ENCODE measurements around the gene ZNF225.
"Not testable (repeated sequence)": the region's sequence is repeated elsewhere in the genome, so short reads cannot be mapped to it uniquely, and the experiment has no call there.

ZNF225 gene

DNA sequence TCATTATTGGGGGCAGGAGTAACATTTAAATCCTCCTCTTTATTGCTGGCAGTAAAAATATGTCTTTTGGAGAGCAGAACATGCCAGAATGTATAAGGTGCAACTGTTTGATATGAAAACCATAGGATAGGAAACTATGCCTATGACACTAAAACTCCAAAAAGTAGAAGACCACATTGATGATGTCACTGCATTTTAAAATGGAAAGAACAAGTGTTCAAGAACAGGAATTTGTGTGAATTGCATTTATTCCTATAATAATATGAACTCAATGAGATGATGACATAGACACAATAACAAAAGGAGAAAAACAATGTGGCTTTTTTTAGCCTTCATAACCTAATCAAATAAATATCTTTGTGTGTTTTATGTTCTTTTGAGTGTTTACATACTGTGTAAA lies 3.7 kb upstream of the ZNF225 start:
- H3K36me3 ChIP-seq (ENCODE audit: insufficient read depth, low read length) = peaks cover 40% of the 10 kb centered on the region
- H3K4me1 ChIP-seq (ENCODE audit: control insufficient read depth, insufficient read depth, low read length, unreplicated experiment) = no peaks in the 10 kb centered on the region
- no peaks in the 10 kb centered on the region for H3K27me3 ChIP-seq (ENCODE audit: insufficient read depth, low read length)
- H3K4me3 ChIP-seq (ENCODE audit: low read depth, low read length) = no peak overlapping the region
- no peak overlapping the region for H2AFZ ChIP-seq (ENCODE audit: low read length, unreplicated experiment)
- H3K27ac ChIP-seq (ENCODE audit: low read depth, low read length) = no peak overlapping the region
- peaks cover 7% of the 10 kb centered on the region for H3K79me2 ChIP-seq (ENCODE audit: control insufficient read depth, insufficient read depth, low read length, unreplicated experiment)

DNA sequence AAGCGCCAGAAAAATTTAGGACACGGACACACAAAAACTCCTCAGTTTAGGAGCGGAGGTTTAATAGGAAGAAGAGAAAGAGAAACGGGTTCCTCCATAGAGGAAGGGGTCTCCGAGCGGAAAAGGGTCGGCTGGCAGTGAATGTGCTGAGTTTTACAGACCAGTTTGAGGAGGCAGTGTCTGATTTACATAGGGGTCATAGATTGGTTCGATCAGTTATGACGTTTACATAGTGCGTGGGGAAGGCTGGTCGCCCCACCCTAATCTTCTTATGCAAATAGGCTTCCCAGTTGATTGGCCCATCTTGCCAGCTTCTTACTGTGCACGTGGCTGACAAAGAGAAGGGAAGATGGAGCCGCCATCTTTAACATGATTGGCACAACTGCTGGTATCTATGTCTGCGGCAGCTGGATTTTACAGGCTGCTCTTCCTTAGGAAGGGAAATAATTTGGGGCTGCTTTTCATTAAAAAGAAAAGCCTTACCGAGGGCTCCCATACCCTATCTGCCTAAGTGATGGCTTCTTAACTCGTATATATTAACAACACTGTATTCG lies 1.2 kb upstream of the ZNF225 start:
- H3K36me3 ChIP-seq (ENCODE audit: insufficient read depth, low read length) = peaks cover 28% of the 10 kb centered on the region
- no peaks in the 10 kb centered on the region for H3K27me3 ChIP-seq (ENCODE audit: insufficient read depth, low read length)
- H2AFZ ChIP-seq (ENCODE audit: low read length, unreplicated experiment) = peak overlapping the region; percentile 75
- peak overlapping the region; percentile 100 for H3K4me3 ChIP-seq (ENCODE audit: low read depth, low read length)
- H3K27ac ChIP-seq (ENCODE audit: low read depth, low read length) = peak overlapping the region; percentile 64
- H3K4me1 ChIP-seq (ENCODE audit: control insufficient read depth, insufficient read depth, low read length, unreplicated experiment) = no peaks in the 10 kb centered on the region
- H3K79me2 ChIP-seq (ENCODE audit: control insufficient read depth, insufficient read depth, low read length, unreplicated experiment) = peaks cover 10% of the 10 kb centered on the region

DNA sequence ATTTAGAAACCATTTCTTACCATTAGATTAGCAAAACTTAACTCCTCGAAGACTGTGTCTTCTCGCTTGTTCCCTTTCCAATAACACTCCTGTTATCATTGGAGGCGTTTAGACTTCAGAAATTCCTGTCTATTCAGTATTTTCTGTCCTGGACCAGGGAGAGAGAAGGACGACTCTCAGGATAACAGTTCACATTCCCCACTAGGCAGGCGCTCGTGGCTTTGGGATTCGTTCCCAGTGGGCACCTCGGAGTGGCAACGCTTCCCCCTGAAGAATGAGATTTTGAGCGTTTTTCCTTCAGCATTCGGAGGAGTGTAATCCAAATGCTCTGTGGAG lies 429 bp upstream of the ZNF225 start:
- Histone ChIP-seq H3K36me3 (ENCODE audit: insufficient read depth, low read length) (peaks cover 25% of the 10 kb centered on the region), H2AFZ (ENCODE audit: low read length, unreplicated experiment) (peak overlapping the region; percentile 69), H3K27me3 (ENCODE audit: insufficient read depth, low read length) (no peaks in the 10 kb centered on the region), H3K4me1 (ENCODE audit: control insufficient read depth, insufficient read depth, low read length, unreplicated experiment) (no peaks in the 10 kb centered on the region), H3K4me3 (ENCODE audit: low read depth, low read length) (peak overlapping the region; percentile 100), H3K79me2 (ENCODE audit: control insufficient read depth, insufficient read depth, low read length, unreplicated experiment) (peaks cover 10% of the 10 kb centered on the region), H3K27ac (ENCODE audit: low read depth, low read length) (peak overlapping the region; percentile 64)

DNA sequence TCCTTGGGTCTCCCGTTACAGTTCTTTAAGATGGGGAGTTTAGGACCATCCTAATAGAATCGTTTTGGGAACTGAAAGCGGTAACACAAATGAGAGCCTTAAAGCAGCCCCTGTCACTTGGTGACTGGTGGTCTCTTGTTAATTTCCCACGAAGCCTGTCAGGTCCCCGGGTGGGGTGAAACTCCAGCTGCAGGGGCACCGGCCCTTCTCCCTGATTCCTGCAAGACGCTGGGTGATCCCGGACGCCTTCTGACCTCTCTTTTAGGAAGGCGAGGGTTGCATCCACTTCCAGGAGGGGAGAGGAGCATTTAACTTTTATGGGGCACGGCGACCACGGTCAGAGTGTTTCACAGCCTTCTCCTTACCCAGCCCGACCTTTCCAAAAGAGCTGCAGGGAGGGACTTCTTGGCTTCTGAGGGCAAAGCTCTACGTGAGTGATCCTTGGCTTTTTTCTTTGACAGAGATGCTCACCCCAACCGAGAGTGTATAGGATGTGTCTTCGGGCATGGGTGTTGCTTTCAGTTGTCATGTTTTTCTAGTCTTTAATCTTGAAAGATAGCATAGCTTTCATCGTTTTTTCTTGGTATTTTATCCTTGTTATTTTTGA lies 688 bp downstream of the ZNF225 start:
- peak overlapping the region; percentile 100 for H3K4me3 ChIP-seq (ENCODE audit: low read depth, low read length)
- H3K36me3 ChIP-seq (ENCODE audit: insufficient read depth, low read length) = peaks cover 16% of the 10 kb centered on the region
- peak overlapping the region; percentile 70 for H3K27ac ChIP-seq (ENCODE audit: low read depth, low read length)
- H3K27me3 ChIP-seq (ENCODE audit: insufficient read depth, low read length) = no peaks in the 10 kb centered on the region
- peaks cover 10% of the 10 kb centered on the region for H3K79me2 ChIP-seq (ENCODE audit: control insufficient read depth, insufficient read depth, low read length, unreplicated experiment)
- no peaks in the 10 kb centered on the region for H3K4me1 ChIP-seq (ENCODE audit: control insufficient read depth, insufficient read depth, low read length, unreplicated experiment)
- H2AFZ ChIP-seq (ENCODE audit: low read length, unreplicated experiment) = peak overlapping the region; percentile 97

DNA sequence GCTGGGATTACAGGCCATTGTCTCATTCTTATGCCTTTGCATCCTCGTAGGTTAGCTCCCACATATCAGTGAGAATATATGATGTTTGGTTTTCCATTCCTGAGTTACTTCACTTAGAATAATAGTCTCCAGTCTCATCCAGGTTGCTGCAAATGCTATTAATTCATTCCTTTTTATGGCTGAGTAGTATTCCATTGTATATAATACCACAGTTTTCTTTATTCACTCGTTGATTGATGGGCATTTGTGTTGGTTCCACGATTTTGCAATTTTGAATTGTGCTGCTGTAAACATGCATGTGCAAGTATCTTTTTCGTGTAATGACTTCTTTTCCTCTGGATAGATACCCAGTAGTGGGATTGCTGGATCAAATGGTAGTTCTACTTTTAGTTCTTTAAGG lies 8.0 kb downstream of the ZNF225 start:
- not testable (repeated sequence) for H2AFZ ChIP-seq (ENCODE audit: low read length, unreplicated experiment); H3K27me3 ChIP-seq (ENCODE audit: insufficient read depth, low read length); H3K4me3 ChIP-seq (ENCODE audit: low read depth, low read length); H3K27ac ChIP-seq (ENCODE audit: low read depth, low read length); H3K4me1 ChIP-seq (ENCODE audit: control insufficient read depth, insufficient read depth, low read length, unreplicated experiment); H3K79me2 ChIP-seq (ENCODE audit: control insufficient read depth, insufficient read depth, low read length, unreplicated experiment)
- H3K36me3 ChIP-seq (ENCODE audit: insufficient read depth, low read length) = peaks cover 20% of the 10 kb centered on the region

DNA sequence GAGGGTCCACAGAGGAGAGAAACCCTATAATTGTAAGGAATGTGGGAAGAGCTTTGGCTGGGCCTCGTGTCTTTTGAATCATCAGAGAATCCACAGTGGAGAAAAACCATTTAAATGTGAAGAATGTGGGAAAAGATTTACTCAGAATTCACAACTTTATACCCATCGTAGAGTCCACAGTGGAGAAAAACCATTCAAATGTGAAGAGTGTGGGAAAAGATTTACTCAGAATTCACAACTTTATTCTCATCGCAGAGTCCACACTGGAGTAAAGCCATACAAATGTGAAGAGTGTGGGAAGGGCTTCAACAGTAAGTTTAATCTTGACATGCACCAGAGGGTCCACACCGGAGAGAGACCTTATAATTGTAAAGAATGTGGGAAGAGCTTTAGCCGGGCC lies 18.8 kb downstream of the ZNF225 start:
- Histone ChIP-seq H3K4me3 (ENCODE audit: low read depth, low read length) (no peak overlapping the region), H3K27me3 (ENCODE audit: insufficient read depth, low read length) (no peaks in the 10 kb centered on the region), H3K27ac (ENCODE audit: low read depth, low read length) (no peak overlapping the region), H3K79me2 (ENCODE audit: control insufficient read depth, insufficient read depth, low read length, unreplicated experiment) (no peaks in the 10 kb centered on the region), H3K36me3 (ENCODE audit: insufficient read depth, low read length) (peaks cover 32% of the 10 kb centered on the region), H3K4me1 (ENCODE audit: control insufficient read depth, insufficient read depth, low read length, unreplicated experiment) (no peaks in the 10 kb centered on the region), H2AFZ (ENCODE audit: low read length, unreplicated experiment) (no peak overlapping the region)

DNA sequence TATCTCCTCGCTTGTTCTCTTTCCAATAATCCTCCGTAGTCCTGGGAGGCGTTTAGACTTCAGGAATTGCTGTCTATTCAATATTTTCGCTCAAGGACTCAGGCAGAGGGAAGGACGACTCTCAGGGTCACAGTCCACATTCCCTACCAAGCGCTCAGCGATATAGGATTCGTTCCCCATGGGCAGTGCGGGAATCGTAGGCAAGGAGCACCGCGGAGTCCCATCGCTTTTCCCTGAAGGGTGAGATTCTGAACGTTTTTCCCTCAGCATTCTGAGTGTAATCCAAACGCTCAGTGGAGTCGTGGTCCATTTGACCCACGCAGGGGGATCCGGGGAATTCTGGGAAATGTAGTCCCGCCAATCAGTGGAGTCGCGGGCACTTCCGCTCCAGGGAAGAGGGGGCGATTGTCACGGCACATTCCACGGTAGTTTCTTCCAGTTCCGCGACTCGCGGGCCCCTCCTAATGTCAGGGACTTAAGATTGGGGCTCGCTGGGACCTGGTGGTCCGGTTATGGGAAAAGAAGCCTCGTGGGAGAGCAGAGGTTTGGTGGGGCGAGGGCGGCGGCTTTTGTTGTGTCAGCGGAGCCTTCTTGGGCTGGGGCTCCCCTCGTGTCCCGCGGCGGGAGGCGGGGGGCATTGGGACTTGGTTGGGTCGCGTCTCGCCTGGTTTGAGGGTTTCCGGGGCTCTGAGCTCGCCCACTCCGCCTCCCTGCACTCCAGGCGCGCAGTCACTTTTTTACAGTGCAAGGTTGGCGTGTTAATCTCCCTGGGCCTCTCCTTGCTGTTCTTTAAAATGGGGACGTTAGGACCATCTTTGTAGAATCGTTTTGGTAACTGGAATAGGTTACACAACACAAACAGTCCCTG lies 28.2 kb downstream of the ZNF225 start, which contains the start of gene ZNF234:
Gene ZNF234, plus strand, starts transcription at position 364 of the 868 bp plus-strand sequence. CDS start 3,079 bp downstream, outside the sequence.
- Histone ChIP-seq H3K4me1 (ENCODE audit: control insufficient read depth, insufficient read depth, low read length, unreplicated experiment) (no peaks in the 10 kb centered on the region), H3K79me2 (ENCODE audit: control insufficient read depth, insufficient read depth, low read length, unreplicated experiment) (peaks cover 11% of the 10 kb centered on the region), H3K4me3 (ENCODE audit: low read depth, low read length) (peak within 1 kb of the TSS; percentile 85), H3K27ac (ENCODE audit: low read depth, low read length) (0 out of 2 replicates have a peak within 1 kb of the TSS, but pooled peaks have one; percentile 6), H3K27me3 (ENCODE audit: insufficient read depth, low read length) (no peaks in the 10 kb centered on the region), H2AFZ (ENCODE audit: low read length, unreplicated experiment) (peak within 1 kb of the TSS; percentile 93), H3K36me3 (ENCODE audit: insufficient read depth, low read length) (peaks cover 4% of the 10 kb centered on the region; the same call in 1 of the 2 replicates)

DNA sequence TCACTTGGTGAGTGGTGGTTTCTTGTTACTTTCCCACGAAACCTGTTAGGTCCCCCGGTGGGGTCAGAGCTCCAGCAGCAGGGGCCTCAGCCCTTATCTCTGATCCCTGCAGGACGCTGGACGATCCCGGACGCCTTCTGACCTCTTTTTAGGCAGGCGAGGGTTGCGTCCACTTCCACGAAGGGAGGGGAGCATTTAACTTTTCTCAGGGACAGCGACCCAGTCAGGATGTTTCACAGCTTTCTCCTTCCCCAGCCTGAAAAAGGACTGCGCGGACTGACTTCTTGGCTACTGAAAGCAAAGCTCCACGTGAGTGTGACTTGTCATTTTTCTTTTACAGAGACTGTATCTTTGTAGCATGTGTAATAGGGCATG lies 28.8 kb downstream of the ZNF225 start:
- peak overlapping the region; percentile 85 for H3K4me3 ChIP-seq (ENCODE audit: low read depth, low read length)
- H3K27me3 ChIP-seq (ENCODE audit: insufficient read depth, low read length) = no peaks in the 10 kb centered on the region
- no peaks in the 10 kb centered on the region for H3K4me1 ChIP-seq (ENCODE audit: control insufficient read depth, insufficient read depth, low read length, unreplicated experiment)
- peak overlapping the region; percentile 93 for H2AFZ ChIP-seq (ENCODE audit: low read length, unreplicated experiment)
- no peak overlapping the region for H3K27ac ChIP-seq (ENCODE audit: low read depth, low read length)
- peaks cover 11% of the 10 kb centered on the region for H3K79me2 ChIP-seq (ENCODE audit: control insufficient read depth, insufficient read depth, low read length, unreplicated experiment)
- H3K36me3 ChIP-seq (ENCODE audit: insufficient read depth, low read length) = peaks cover 4% of the 10 kb centered on the region; the same call in 1 of the 2 replicates

DNA sequence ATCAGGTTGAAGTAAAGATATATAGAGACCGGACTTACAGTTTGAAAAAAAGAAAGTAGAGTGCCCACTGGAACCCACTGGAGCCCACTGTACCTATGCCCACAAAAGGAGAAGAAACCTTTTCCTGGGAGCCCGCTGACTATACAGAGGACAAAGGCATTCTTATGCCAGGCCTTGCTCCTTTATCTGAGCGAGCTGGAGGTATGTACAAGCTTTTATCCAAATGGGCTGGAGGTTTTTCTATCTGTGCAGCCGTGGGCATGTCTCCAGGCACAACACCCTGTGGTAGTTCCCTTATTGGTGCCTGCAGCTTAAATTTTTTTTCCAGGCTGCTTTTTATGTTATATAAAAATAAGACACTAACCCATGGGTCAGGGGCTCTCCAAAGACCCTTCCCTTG lies 36.6 kb downstream of the ZNF225 start:
- Histone ChIP-seq H2AFZ (ENCODE audit: low read length, unreplicated experiment) (no peak overlapping the region), H3K79me2 (ENCODE audit: control insufficient read depth, insufficient read depth, low read length, unreplicated experiment) (no peaks in the 10 kb centered on the region), H3K27ac (ENCODE audit: low read depth, low read length) (no peak overlapping the region), H3K36me3 (ENCODE audit: insufficient read depth, low read length) (peaks cover 34% of the 10 kb centered on the region), H3K4me1 (ENCODE audit: control insufficient read depth, insufficient read depth, low read length, unreplicated experiment) (no peaks in the 10 kb centered on the region), H3K4me3 (ENCODE audit: low read depth, low read length) (no peak overlapping the region), H3K27me3 (ENCODE audit: insufficient read depth, low read length) (no peaks in the 10 kb centered on the region)

DNA sequence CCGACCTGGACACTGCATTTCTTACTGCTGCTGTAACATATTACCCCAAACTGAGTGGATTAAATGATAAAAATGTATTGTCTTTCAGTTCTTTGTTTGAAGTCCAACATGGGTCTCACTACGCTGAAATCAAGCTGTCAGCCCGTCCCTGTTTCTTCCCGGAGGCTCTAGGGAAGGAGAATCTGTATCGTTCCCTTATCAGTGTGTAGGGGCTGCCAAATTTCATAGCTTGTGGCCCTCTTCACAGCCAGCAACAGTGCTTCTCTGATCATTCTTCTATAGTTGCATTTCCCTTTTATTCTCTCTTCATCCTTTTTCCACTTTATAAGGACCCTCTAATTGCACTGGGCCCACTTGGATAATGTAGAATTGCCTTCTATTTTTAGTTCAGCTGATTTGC lies 38.3 kb downstream of the ZNF225 start:
- Histone ChIP-seq H3K36me3 (ENCODE audit: insufficient read depth, low read length) (peaks cover 39% of the 10 kb centered on the region), H3K27ac (ENCODE audit: low read depth, low read length) (no peak overlapping the region), H3K4me1 (ENCODE audit: control insufficient read depth, insufficient read depth, low read length, unreplicated experiment) (no peaks in the 10 kb centered on the region), H3K27me3 (ENCODE audit: insufficient read depth, low read length) (no peaks in the 10 kb centered on the region), H2AFZ (ENCODE audit: low read length, unreplicated experiment) (no peak overlapping the region), H3K4me3 (ENCODE audit: low read depth, low read length) (no peak overlapping the region), H3K79me2 (ENCODE audit: control insufficient read depth, insufficient read depth, low read length, unreplicated experiment) (no peaks in the 10 kb centered on the region)
